ENCODE data around the gene RAB13. TPM values are rescaled to one million over a fixed set of nuclear protein-coding genes. Genes with fewer than 3 reads are reported as not detected.

Gene RAB13
- total and polyA plus RNA-seq, 2 of the 8 experiments (the other 6 are each of a cell fraction or from before 2014, with no cell fraction given): 70.5 to 157 TPM

DNA sequence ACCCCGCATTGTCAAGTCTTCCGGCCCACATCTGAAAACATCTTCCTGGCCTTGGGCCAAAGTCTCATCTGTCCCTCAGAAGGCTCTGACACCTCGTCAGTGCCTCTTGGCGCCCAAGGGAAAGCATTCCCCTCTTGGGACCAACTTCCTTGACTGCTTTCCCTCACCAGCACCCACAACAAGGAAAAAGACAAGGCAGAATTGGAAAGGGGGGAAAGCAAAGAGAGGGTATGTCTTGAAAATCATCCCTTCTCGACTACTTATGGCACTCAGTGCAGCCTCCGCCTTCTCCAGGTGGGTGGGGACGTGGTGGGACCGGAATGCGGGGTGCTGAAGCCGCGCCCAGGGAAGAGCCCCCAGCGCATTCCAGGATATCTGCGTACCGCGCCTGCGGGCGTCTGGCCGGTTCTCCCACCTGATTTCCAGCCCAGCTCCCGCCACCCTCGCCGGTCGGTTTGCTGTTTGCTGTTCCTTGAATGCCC is 22.2 kb downstream of the RAB13 start:
- Histone ChIP-seq H3K27me3 (replicated peaks in 1 of 4; ENCODE audit: control insufficient read depth in 3 of 4, extremely low read depth in 1 of 4, insufficient read depth in 3 of 4, low read length in 3 of 4) (no peaks in the 10 kb centered on the region), H2BK5ac (ENCODE audit: low read depth, low read length) (peak overlapping the region; percentile 84), H3K4me3 (ENCODE audit: extremely low read depth in 1 of 4, insufficient read depth in 2 of 4, low read depth in 3 of 4, low read length in 4 of 4) (peak overlapping the region; percentile 53 to 89 (median 68)), H3K36me3 (ENCODE audit: control insufficient read depth in 2 of 4, insufficient read depth in 4 of 4, low read length in 3 of 4) (peaks cover 11 to 26% (median 19%) of the 10 kb centered on the region in 4 experiments), H3K56ac (replicated peaks; ENCODE audit: insufficient read length, low read depth, low read length) (peak overlapping the region; percentile 79), H4K5ac (ENCODE audit: insufficient read length, low read depth, low read length) (peak overlapping the region; percentile 70), H3K27ac (ENCODE audit: low read depth, low read length) (peak overlapping the region; percentile 89), H3K23ac (ENCODE audit: insufficient read length) (no peak overlapping the region), H3K23me2 (ENCODE audit: low read depth, low read length) (peaks cover 28% of the 10 kb centered on the region), H4K91ac (replicated peaks; ENCODE audit: insufficient read length, low read length) (peak overlapping the region; percentile 87), H3K79me1 (ENCODE audit: low read depth, low read length) (peaks cover 9% of the 10 kb centered on the region), H3K4me2 (ENCODE audit: insufficient read depth in 1 of 2, low read depth in 2 of 2, low read length in 2 of 2) (peak overlapping the region; percentile 86 to 98), H3K14ac (ENCODE audit: insufficient read length) (no peak overlapping the region), H2BK20ac (ENCODE audit: low read length) (no peak overlapping the region), H3K79me2 (ENCODE audit: control insufficient read depth in 1 of 2, insufficient read depth in 2 of 2, low read length in 2 of 2) (peaks cover 15 to 41% of the 10 kb centered on the region in 2 experiments), H4K8ac (ENCODE audit: extremely low read depth, insufficient read depth, low read length) (no peak overlapping the region), H3K18ac (ENCODE audit: extremely low read depth, low read length) (peak overlapping the region; percentile 94; the same call in 1 of the 2 replicates), H3K4ac (replicated peaks; ENCODE audit: insufficient read length, low read depth, low read length) (peak overlapping the region; percentile 76), H2BK12ac (ENCODE audit: low read depth, low read length) (peak overlapping the region; percentile 91), H4K20me1 (replicated peaks in 1 of 2; ENCODE audit: control insufficient read depth in 1 of 2, insufficient read depth in 2 of 2, low read length in 2 of 2) (peaks cover 2% of the 10 kb centered on the region in 2 experiments), H2BK120ac (replicated peaks; ENCODE audit: low read depth, low read length) (peak overlapping the region; percentile 6), H3K9me3 (ENCODE audit: insufficient read depth in 2 of 2, low read depth in 1 of 2, low read length in 1 of 2) (no peaks in the 10 kb centered on the region), H2BK15ac (ENCODE audit: low read length) (peak overlapping the region; percentile 10; the same call in 1 of the 2 replicates), H2AK5ac (ENCODE audit: low read depth, low read length) (0 out of 2 replicates have a peak overlapping the region, but pooled peaks have one; percentile 41), H3K9ac (replicated peaks in 1 of 4; ENCODE audit: extremely low read depth in 1 of 4, low read depth in 3 of 4, low read length in 3 of 4) (peak overlapping the region; percentile 55 to 94 (median 71)), H3K4me1 (replicated peaks in 1 of 4; ENCODE audit: control insufficient read depth in 3 of 4, insufficient read depth in 4 of 4, low read length in 3 of 4) (peaks cover 9 to 23% (median 14%) of the 10 kb centered on the region in 4 experiments), H2AFZ (ENCODE audit: low read length) (no peak overlapping the region)
- FAIRE-seq (no peak), DNase-seq (ENCODE audit: low read depth in 1 of 2, low spot score in 2 of 2) (peak in 1 of 2 experiments; percentile 83)
- ChIA-PET POLR2A (ENCODE audit: partially characterized antibody) (interaction anchor here (1.0 to 15.7 kb wide), 15 partner anchors 8 to 292 kb away, joined by 3 to 454 read pairs (median 6); partner anchors contain the start of genes DENND4B, GATAD2B, JTB and RAB13), CTCF (ENCODE audit: partially characterized antibody) (interaction anchor here (0.6 to 2.8 kb wide), 6 partner anchors 11 to 321 kb away, joined by 3 to 19 read pairs (median 3); partner anchors contain the start of gene RAB13)
- WGBS, 2 experiments (ENCODE audit: extremely low coverage in 1 of 2, insufficient coverage in 1 of 2, insufficient read length in 1 of 2, insufficient replicate concordance in 2 of 2, low coverage in 1 of 2, low lambda C conversion rate in 2 of 2, missing lambda C conversion rate in 1 of 2): 1% methylated on average over 22 of the region's 22 CpGs; no CpG with 5 or more reads in 1 of the 2 experiments
- TF ChIP-seq CBX5 (IDR thresholded peaks at IDR 0.05; ENCODE audit: low read depth, low read length) (no peak), CEBPB (IDR thresholded peaks at IDR 0.05; ENCODE audit: low read depth, low read length) (no peak), NRF1 (IDR thresholded peaks at IDR 0.05; ENCODE audit: low read depth, low read length) (no peak), SAP30 (IDR thresholded peaks at IDR 0.05; ENCODE audit: insufficient read depth, insufficient replicate concordance, low read length) (no peak), KDM4A (IDR thresholded peaks at IDR 0.05; ENCODE audit: low read depth, low read length, severe bottlenecking) (peak; percentile 42), SP1 (IDR thresholded peaks at IDR 0.05; ENCODE audit: low read depth, low read length) (no peak; the same call in 1 of the 2 replicates), POLR2AphosphoS5 (IDR thresholded peaks at IDR 0.05; ENCODE audit: low read depth, low read length) (peak; percentile 80), RBBP5 (IDR thresholded peaks at IDR 0.05; ENCODE audit: borderline replicate concordance, low read depth, low read length) (peak; percentile 56; the same call in 1 of the 2 replicates), TBP (IDR thresholded peaks at IDR 0.05; ENCODE audit: low read depth, low read length) (no peak), RXRA (IDR thresholded peaks at IDR 0.05; ENCODE audit: insufficient read depth, low read depth, low read length) (no peak), CHD1 (IDR thresholded peaks at IDR 0.05; ENCODE audit: low read depth, low read length) (0 out of 2 replicates have a peak, but pooled peaks have one; percentile 18)
- TF ChIP-seq, protein P1, sequence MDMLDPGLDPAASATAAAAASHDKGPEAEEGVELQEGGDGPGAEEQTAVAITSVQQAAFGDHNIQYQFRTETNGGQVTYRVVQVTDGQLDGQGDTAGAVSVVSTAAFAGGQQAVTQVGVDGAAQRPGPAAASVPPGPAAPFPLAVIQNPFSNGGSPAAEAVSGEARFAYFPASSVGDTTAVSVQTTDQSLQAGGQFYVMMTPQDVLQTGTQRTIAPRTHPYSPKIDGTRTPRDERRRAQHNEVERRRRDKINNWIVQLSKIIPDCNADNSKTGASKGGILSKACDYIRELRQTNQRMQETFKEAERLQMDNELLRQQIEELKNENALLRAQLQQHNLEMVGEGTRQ (IDR thresholded peaks at IDR 0.05; ENCODE audit: low read length): no peak

Data from H1 (cell line).